Stomach (tissue), 4 donors: ENCODE data around the gene FANCC.

Experiments
- CTCF ChIP-seq, 7 experiments: fragments of 450-650 bp in 4 of 7; fragments of 200-600 bp in 3 of 7; sonication (generic) in 3 of 7; IDR thresholded peaks; one replicate each; pipeline ENCODE4 v1.5.1; 2016 to 2019; ENCODE audit warnings: antibody characterized with exemption in 7 of 7, control low read depth in 2 of 7, mild to moderate bottlenecking in 1 of 7
- EP300 ChIP-seq: sonication (generic); formaldehyde crosslinking; IDR thresholded peaks from one replicate; pipeline ENCODE4 v1.6.1; 2017; ENCODE audit warnings: antibody characterized with exemption
- POLR2A ChIP-seq, 4 donors: fragments of 450-650 bp; IDR thresholded peaks; one replicate each; pipeline ENCODE4 v1.6.1; 2016; ENCODE audit warnings: antibody characterized with exemption in 4 of 4, control low read depth in 2 of 4, mild to moderate bottlenecking in 1 of 4, moderate library complexity in 1 of 4
- POLR2AphosphoS5 ChIP-seq, 3 donors: sonication (generic); formaldehyde crosslinking; IDR thresholded peaks; one replicate each; pipeline ENCODE4 v1.6.1; 2016; ENCODE audit warnings: antibody characterized with exemption in 3 of 3

DNA sequence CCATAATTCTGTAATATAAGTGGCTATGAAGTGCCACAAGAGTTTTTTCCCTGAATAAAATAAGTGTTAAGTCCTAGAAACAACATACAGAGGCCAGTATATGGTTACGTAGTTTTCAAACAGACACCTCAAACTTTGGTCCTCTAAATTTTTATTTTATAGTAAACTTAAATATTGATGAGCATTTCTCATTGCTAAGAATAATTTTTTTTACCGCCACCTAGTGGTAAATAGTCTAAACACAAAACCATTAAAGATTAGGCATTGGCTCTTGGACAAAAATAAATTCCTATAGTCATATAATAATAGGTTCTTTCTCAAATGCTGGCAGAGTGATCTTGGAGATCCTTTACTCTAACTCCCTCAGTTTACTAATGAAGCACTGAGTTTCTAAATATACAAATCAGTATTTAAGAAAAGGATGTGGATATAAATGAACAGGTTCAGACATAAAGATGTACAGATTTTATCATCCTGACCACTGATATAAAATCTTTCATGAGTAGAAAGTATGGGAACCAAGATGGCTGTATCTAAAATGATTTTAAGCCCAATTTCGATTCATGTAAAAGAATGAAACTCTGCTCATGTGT, 136.2 kb downstream of the FANCC start:
- peak in 3 of 7 experiments; percentile 8 to 66 (median 55) for TF ChIP-seq CTCF (IDR thresholded peaks at IDR 0.05)
- no peak for TF ChIP-seq POLR2AphosphoS5 (IDR thresholded peaks at IDR 0.05)
- no peak for TF ChIP-seq POLR2A (IDR thresholded peaks at IDR 0.05)
- no peak for TF ChIP-seq EP300
